ENCODE results near the gene MCF2L. TPM values are rescaled to one million over a fixed set of nuclear protein-coding genes. Genes with fewer than 3 reads are reported as not detected.
A peak's percentile ranks its signal among the peaks of the same experiment; 100 is the strongest.

MCF2L gene
- total and polyA plus RNA-seq, 12 donors: 29.6 to 99.8 (median 45.3) TPM

GRCh38 chr13:112929783-112930055, 39.3 kb upstream of the MCF2L start:
- no peak for ATAC-seq
- peaks cover 0 to 8% (median 0%) of the 10 kb centered on the region in 11 donors for H3K9me3 ChIP-seq
- no peaks in the 10 kb centered on the region for H3K36me3 ChIP-seq
- peak overlapping the region in 3 of 10 donors; percentile 14 to 28 (median 25) for H3K4me3 ChIP-seq
- peaks cover 10 to 36% (median 19%) of the 10 kb centered on the region in 9 donors for H3K4me1 ChIP-seq
- H3K27ac ChIP-seq: peak overlapping the region in 1 of 10 donors; percentile 6
- intact Hi-C loops (cut with DNase I): no loop called here
- TF ChIP-seq, protein P1, sequence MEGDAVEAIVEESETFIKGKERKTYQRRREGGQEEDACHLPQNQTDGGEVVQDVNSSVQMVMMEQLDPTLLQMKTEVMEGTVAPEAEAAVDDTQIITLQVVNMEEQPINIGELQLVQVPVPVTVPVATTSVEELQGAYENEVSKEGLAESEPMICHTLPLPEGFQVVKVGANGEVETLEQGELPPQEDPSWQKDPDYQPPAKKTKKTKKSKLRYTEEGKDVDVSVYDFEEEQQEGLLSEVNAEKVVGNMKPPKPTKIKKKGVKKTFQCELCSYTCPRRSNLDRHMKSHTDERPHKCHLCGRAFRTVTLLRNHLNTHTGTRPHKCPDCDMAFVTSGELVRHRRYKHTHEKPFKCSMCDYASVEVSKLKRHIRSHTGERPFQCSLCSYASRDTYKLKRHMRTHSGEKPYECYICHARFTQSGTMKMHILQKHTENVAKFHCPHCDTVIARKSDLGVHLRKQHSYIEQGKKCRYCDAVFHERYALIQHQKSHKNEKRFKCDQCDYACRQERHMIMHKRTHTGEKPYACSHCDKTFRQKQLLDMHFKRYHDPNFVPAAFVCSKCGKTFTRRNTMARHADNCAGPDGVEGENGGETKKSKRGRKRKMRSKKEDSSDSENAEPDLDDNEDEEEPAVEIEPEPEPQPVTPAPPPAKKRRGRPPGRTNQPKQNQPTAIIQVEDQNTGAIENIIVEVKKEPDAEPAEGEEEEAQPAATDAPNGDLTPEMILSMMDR (IDR thresholded peaks at IDR 0.05): no peak
- no peak for DNase-seq
- peaks cover 0 to 50% (median 19%) of the 10 kb centered on the region in 7 donors for H3K27me3 ChIP-seq
- WGBS, 2 donors: 33 to 53% methylated on average over 8 of the region's 8 CpGs

DNA sequence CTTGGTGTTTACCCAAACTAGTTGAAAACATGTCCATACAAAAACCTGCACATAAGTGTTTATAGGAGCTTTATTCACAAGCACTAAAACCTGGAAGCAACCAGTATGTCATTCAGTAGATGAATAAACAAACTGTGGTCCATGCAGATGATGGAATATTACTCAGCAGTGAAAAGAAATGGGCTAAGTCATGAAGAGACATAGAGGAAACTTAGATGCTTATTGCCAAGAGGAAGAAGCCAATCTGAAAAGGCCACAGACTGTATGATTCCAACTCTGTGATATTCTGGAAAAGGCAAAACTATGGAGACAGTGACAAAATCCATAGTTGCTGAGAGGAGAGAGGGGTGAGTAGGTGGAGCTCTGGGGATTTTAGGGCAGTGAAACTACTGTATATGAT, 38.8 kb upstream of the MCF2L start:
- peaks cover 10 to 36% (median 19%) of the 10 kb centered on the region in 9 donors for H3K4me1 ChIP-seq
- H3K27ac ChIP-seq: no peak overlapping the region
- intact Hi-C loops (cut with DNase I): no loop called here
- H3K9me3 ChIP-seq: peaks cover 0 to 8% (median 0%) of the 10 kb centered on the region in 11 donors
- TF ChIP-seq, protein P1 (IDR thresholded peaks at IDR 0.05): no peak
- no peaks in the 10 kb centered on the region for H3K36me3 ChIP-seq
- ATAC-seq (no peak), DNase-seq (no peak)
- H3K27me3 ChIP-seq: peaks cover 0 to 50% (median 19%) of the 10 kb centered on the region in 7 donors
- peak overlapping the region in 1 of 10 donors; percentile 25 for H3K4me3 ChIP-seq

DNA sequence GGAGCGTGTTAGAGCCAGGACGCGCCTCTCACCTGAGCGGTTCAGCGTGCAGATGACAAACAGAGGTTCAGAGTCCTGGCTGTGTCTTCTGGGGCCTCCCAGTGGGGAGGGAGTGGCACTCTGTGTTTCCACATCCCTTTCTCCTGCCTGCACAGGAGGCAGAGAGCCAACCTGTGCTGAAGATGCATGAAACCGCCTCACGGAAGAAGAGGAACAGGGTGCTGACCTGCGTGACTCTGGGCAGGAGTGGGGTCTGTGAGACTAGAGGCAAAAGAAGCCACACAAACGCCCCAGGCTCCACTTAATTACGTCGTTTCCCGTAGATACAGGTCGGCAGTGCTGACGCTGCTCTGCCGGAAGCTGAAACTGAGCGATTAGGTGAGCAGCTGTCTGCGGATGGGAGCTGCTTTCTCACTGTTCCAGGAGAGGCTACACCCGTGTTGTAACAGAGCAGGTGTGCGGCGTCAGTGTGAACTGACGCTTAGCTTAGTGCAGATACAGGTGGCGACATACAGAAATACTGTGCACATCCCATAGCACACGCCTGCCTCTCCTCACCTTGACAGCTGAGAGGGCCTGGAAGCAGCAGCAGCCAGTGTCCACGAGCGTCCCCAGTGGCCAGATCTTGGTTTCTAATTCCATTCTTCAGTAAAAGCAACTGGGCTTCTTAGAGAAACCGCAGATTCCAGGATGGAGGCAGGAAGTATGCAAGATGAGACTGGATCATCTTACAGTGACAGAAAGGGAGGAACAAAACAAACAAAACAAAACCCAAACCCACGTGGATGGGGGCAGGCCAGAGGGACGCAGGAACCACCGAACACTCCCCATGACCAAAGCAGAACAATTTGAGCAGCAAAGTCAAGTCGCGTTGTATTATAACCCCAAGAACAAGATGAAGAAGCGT, 37.7 kb upstream of the MCF2L start:
- ATAC-seq (peak; percentile 29 to 73 (median 48)), DNase-seq (no peak)
- 51 to 59% methylated on average over 32 of the region's 32 CpGs for WGBS, 2 donors
- intact Hi-C loops (cut with DNase I): no loop called here
- TF ChIP-seq, protein P1 (IDR thresholded peaks at IDR 0.05): peak; percentile 33 to 64 (median 53)
- Histone ChIP-seq H3K36me3 (no peaks in the 10 kb centered on the region), H3K27me3 (peaks cover 0 to 50% (median 19%) of the 10 kb centered on the region in 7 donors), H3K9me3 (peaks cover 0 to 8% (median 0%) of the 10 kb centered on the region in 11 donors), H3K27ac (no peak overlapping the region), H3K4me1 (peaks cover 10 to 36% (median 19%) of the 10 kb centered on the region in 9 donors), H3K4me3 (peak overlapping the region in 2 of 10 donors; percentile 23 to 27)

GRCh38 chr13:112932971-112933370, 36.0 kb upstream of the MCF2L start:
- DNase-seq (no peak), ATAC-seq (no peak)
- Histone ChIP-seq H3K36me3 (no peaks in the 10 kb centered on the region), H3K4me1 (peaks cover 10 to 36% (median 19%) of the 10 kb centered on the region in 9 donors), H3K9me3 (no peaks in the 10 kb centered on the region), H3K4me3 (no peak overlapping the region), H3K27ac (no peak overlapping the region), H3K27me3 (peaks cover 0 to 47% (median 12%) of the 10 kb centered on the region in 7 donors)
- TF ChIP-seq, protein P1 (IDR thresholded peaks at IDR 0.05): no peak
- intact Hi-C loops (cut with DNase I): no loop called here
- 77 to 95% methylated on average over 9 of the region's 9 CpGs for WGBS, 2 donors
